Middle frontal gyrus (tissue), 1 donor: ENCODE measurements around the gene VWA7.
"Not testable (repeated sequence)": the region's sequence is repeated elsewhere in the genome, so short reads cannot be mapped to it uniquely, and the experiment has no call there.

Source experiments
- DNase-seq: peaks from one replicate; pipeline ENCODE4 v3.0.0-alpha.2; 2015; ENCODE audit warnings: low spot score; ENCODE audit errors: extremely low spot score

The VWA7 gene

GRCh38 chr6:31801031-31801927 is 24.2 kb upstream of the VWA7 start:
- DNase-seq: not testable (repeated sequence)

- no peak for DNase-seq
Observed at GRCh38 chr6:31799781-31800180, 22.7 kb upstream of the VWA7 start.

GRCh38 chr6:31797588-31797987 is 20.5 kb upstream of the VWA7 start:
- no peak for DNase-seq

GRCh38 chr6:31796993-31797385 is 19.9 kb upstream of the VWA7 start:
- DNase-seq: no peak

DNA sequence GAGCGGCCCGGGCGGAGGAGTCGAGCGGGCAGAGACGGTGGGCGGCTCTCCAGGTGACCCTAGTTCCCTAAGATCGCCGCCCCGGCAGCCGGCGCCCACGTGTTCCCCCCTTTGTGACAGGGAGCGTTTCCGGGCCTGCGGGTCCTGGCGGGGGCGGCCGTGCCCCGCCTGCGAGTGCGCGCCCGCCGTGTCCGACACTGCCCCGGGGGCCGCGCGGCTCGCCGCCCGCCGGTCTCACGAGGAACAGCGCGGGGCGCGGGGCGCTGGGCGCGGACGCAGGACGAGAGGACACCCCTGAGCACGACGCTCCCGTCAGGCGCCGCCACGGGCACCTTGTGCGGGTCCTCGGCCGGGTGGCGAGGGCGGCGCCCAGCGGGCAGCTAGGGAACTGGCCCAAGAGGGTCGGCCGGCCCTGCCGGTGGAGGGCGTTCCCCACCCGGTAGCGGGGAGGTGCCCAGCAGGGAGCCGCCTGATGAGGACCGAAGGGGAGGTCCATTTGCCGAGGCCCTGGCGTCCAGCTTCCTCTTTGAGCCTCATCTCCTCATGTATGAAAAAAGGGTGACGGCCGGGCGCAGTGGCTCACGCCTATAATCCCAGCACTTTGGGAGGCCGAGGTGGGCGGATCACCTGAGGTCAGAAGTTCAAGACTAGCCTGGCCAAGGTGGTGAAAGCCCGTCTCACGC is 18.6 kb upstream of the VWA7 start, which contains the start of gene VARS1:
Gene VARS1 (minus strand): TSS at position 137 of the 683 bp plus-strand sequence. CDS start 535 bp downstream, outside the sequence.
- peak; percentile 82 for DNase-seq

GRCh38 chr6:31794866-31795615 is 17.9 kb upstream of the VWA7 start:
- DNase-seq: no peak

GRCh38 chr6:31794294-31794865 is 17.3 kb upstream of the VWA7 start:
- no peak for DNase-seq

- DNase-seq: not testable (repeated sequence)
Observed at GRCh38 chr6:31793927-31794245, 16.8 kb upstream of the VWA7 start.

- no peak for DNase-seq
Observed at GRCh38 chr6:31792761-31793171, 15.6 kb upstream of the VWA7 start.

- no peak for DNase-seq
Observed at GRCh38 chr6:31792090-31792374, 14.9 kb upstream of the VWA7 start.

DNA sequence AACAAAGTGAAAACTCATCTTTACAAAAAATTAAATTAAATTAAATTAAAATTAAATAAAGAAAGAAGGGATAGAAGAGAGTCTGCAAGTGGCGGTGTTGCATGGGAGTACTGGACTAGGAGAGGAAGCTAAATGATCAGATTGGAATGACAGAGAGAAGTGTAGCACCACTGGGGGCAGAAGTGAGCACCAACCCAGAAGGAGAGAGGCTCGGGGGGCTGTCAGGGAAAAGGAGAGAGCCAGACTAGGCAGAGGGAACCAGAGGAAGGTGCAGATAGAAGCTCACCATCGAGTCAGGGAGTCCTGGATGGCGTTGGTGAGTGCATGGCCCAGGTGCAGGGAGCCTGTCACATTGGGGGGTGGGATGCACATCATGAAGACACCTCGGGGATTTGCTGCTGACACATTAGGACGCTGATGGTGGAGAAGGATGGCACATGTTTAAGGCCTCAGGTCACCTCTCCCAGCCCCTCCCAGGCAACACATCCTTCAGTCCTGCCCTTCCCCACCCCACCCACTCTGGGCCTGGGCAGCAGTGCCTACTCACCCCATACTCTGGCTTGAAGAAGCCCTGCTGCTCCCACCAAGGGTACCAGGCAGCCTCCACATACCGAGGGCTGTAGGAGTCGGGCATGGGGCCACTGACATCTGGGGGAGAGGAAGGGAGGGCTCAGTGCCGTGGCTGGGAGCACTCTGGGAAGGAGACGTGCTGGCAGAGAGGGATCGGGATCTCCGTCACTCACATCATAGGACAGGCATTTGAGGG is 14.4 kb upstream of the VWA7 start:
- DNase-seq: no peak

DNA sequence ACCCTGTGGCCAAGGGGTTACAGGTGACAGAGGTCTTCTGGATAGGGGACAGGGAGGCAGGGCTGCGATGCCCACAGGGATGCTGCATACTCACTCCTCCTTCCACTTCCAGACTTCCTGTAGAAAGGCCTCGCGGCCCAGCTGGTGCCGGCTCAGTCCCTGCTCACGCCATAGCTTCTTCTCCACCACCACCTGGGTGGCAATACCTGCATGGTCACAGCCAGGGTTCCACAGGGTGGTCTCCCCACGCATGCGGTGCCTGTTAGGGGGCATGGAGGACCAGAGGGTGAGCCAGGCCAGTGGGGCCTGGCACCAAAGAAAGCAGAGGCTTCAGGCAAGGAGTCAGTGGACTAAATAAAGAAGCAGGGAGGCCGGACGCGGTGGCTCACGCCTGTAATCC is 8.3 kb upstream of the VWA7 start:
- no peak for DNase-seq

- DNase-seq: no peak
Observed at GRCh38 chr6:31784098-31784925, 7.2 kb upstream of the VWA7 start.

DNA sequence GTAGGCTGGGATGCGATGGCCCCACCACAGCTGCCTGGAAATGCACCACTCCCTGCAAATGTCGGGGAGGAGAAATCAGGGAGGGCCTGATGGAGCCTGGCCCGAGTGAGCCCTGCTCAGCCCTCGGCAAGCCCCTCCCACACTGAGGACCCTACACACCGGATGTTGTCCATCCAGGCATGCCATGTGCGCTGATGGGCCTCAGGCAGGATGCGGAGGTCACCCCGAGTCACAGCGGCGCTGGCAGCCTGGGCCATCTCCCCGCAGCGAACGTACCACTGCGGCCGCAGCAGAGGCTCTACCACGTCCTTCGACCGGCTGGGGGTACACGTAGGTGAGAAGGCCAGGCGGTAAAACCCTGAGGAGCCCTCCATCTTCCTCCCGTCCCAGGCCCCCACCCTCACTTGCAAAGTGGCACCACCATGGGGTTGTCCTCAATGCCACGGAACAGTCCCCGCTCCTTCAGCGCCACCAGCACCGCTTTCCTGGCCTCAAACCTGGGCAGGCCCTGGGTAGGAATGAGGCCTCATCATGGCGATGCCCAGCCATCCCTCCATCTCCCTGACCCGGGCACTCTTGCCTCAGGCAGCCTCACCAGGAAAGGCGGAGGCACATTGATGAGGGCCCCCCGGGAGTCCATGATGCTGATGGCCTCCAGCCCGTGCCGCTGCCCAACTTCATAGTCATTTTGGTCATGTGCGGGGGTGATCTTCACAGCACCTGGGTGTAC is 5.2 kb upstream of the VWA7 start:
- DNase-seq: no peak

DNA sequence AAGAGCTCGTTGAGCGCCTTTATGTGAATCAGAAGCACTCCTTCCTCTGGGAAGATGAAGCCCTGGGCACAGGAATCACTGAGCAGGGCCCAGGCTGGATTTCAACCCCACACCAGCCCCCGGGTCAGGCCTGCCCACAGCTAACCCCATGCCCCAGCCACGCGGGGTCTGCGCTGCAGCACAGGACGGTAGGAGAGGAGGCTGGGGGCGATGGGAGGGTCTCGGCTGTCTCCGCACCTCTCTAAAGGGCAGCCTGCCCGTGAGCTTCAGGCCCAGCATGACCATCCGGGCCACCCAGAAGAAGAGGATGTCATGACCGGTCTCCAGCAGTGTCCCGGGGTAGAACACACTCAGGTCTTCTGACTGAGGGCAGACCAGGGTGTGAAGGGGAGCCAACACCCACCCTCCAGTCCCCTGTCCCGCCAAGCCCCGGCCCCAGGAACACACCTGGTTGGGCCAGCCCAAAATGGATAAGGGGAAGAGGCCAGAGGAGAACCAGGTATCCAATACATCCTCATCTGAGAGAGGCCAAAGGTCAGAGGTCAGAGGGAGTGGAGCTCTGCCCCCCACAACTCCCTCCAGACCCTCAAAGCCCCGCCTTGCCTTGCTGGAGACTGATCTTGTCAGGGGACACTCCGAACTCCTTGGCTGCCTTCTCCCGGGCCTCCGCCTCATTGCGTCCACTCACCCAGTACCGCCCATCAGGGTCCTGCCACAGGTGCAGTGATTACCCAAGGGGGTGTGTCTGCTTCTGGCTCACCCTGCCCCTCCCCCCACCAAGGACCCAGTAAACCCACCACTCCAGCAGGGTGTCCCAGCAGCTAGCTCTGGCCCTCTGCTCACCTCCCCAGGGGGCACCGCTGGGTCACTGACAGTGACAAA is 4.4 kb upstream of the VWA7 start:
- no peak for DNase-seq

- no peak for DNase-seq
Observed at GRCh38 chr6:31780507-31781243, 3.5 kb upstream of the VWA7 start.

DNA sequence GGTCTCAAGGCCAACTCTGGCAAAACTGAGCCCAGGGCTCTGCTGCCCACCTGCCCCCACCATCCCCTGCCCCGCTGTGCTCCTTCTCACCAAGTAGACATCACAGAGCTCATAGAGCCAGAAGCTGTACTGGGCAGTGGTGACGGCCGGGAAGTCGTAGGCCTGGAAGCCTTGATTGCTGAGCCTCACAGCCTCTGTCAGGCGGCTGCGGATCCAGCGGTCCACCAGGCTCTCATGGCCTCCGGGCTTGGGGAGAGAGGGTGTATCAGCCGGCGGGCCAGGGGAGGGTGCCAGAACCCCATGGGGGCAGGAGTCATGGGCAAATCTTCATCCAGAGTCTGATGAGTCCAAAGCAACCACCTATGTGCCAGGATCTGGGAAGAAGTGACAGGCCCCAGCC is 2.8 kb upstream of the VWA7 start:
- DNase-seq: no peak
